HL-60 (cell line): ENCODE data around the gene BCL11A.

ENCODE experiments used
- POLR2AphosphoS5 ChIP-seq: IDR thresholded peaks from 2 replicates; pipeline ENCODE4 v1.6.1; 2012; ENCODE audit warnings: low read depth
- TF ChIP-seq, protein P1 (sequence below): IDR thresholded peaks from one replicate; pipeline ENCODE4 v1.5.1; 2011; ENCODE audit warnings: low read length, control low read depth, inconsistent platforms; ENCODE audit not compliant: insufficient read depth
- TF ChIP-seq, protein P2 (sequence below): IDR thresholded peaks from 2 replicates; pipeline ENCODE4 v1.6.1; 2012; ENCODE audit warnings: low read depth; ENCODE audit not compliant: insufficient replicate concordance

DNA sequence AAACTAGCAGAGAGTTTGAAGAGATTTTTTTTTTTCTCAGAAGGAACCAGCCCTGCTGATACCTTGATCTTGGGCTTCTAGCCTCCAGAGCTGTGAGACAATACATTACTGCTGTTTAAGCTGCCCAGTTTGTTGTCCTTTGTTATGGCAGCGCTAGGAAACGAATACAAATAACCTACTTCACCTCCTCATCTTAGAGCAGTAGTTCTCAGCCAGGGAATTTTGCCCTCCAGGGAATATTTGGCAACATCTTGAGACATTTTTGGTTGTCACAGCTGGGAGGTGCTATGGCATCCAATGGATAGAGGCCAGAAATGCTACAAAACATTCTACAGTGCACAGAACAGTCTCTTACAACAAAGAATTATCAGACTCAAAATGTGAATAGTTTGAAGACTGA, 43.9 kb upstream of the BCL11A start:
- TF ChIP-seq, protein P1, sequence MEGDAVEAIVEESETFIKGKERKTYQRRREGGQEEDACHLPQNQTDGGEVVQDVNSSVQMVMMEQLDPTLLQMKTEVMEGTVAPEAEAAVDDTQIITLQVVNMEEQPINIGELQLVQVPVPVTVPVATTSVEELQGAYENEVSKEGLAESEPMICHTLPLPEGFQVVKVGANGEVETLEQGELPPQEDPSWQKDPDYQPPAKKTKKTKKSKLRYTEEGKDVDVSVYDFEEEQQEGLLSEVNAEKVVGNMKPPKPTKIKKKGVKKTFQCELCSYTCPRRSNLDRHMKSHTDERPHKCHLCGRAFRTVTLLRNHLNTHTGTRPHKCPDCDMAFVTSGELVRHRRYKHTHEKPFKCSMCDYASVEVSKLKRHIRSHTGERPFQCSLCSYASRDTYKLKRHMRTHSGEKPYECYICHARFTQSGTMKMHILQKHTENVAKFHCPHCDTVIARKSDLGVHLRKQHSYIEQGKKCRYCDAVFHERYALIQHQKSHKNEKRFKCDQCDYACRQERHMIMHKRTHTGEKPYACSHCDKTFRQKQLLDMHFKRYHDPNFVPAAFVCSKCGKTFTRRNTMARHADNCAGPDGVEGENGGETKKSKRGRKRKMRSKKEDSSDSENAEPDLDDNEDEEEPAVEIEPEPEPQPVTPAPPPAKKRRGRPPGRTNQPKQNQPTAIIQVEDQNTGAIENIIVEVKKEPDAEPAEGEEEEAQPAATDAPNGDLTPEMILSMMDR: no peak
- TF ChIP-seq, protein P2, sequence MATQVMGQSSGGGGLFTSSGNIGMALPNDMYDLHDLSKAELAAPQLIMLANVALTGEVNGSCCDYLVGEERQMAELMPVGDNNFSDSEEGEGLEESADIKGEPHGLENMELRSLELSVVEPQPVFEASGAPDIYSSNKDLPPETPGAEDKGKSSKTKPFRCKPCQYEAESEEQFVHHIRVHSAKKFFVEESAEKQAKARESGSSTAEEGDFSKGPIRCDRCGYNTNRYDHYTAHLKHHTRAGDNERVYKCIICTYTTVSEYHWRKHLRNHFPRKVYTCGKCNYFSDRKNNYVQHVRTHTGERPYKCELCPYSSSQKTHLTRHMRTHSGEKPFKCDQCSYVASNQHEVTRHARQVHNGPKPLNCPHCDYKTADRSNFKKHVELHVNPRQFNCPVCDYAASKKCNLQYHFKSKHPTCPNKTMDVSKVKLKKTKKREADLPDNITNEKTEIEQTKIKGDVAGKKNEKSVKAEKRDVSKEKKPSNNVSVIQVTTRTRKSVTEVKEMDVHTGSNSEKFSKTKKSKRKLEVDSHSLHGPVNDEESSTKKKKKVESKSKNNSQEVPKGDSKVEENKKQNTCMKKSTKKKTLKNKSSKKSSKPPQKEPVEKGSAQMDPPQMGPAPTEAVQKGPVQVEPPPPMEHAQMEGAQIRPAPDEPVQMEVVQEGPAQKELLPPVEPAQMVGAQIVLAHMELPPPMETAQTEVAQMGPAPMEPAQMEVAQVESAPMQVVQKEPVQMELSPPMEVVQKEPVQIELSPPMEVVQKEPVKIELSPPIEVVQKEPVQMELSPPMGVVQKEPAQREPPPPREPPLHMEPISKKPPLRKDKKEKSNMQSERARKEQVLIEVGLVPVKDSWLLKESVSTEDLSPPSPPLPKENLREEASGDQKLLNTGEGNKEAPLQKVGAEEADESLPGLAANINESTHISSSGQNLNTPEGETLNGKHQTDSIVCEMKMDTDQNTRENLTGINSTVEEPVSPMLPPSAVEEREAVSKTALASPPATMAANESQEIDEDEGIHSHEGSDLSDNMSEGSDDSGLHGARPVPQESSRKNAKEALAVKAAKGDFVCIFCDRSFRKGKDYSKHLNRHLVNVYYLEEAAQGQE: no peak
- no peak for TF ChIP-seq POLR2AphosphoS5
